ENCODE measurements around the gene ENTPD3. TPM values are rescaled to one million over a fixed set of nuclear protein-coding genes. Genes with fewer than 3 reads are reported as not detected.

Gene ENTPD3
- total and polyA plus RNA-seq, 2 of the 8 experiments (the other 6 are each of a cell fraction or from before 2014, with no cell fraction given): 0.60 to 1.0 TPM

GRCh38 chr3:40355410-40355809 lies 31.6 kb upstream of the ENTPD3 start:
- no peak overlapping the region for H4K5ac ChIP-seq (ENCODE audit: insufficient read length, low read depth, low read length)
- FAIRE-seq (no peak), DNase-seq (ENCODE audit: low read depth in 1 of 2, low spot score in 2 of 2) (no peak)
- peaks cover 4 to 12% of the 10 kb centered on the region in 2 experiments; a peak in 2 of 4 replicates for H3K9me3 ChIP-seq (ENCODE audit: insufficient read depth in 2 of 2, low read depth in 1 of 2, low read length in 1 of 2)
- no peaks in the 10 kb centered on the region for H3K79me2 ChIP-seq (ENCODE audit: control insufficient read depth in 1 of 2, insufficient read depth in 2 of 2, low read length in 2 of 2)
- H2AFZ ChIP-seq (ENCODE audit: low read length): no peak overlapping the region
- CTCF ChIA-PET (ENCODE audit: partially characterized antibody): interaction anchor here (0.7 kb wide), 1 partner anchor 835 kb away, joined by 3 read pairs; no protein-coding TSS in a partner anchor
- H2BK15ac ChIP-seq (ENCODE audit: low read length): no peak overlapping the region
- H3K4me2 ChIP-seq (ENCODE audit: insufficient read depth in 1 of 2, low read depth in 2 of 2, low read length in 2 of 2): no peak overlapping the region
- no peaks in the 10 kb centered on the region for H4K20me1 ChIP-seq (replicated peaks in 1 of 2; ENCODE audit: control insufficient read depth in 1 of 2, insufficient read depth in 2 of 2, low read length in 2 of 2)
- no peak overlapping the region for H2BK5ac ChIP-seq (ENCODE audit: low read depth, low read length)
- H3K23ac ChIP-seq (ENCODE audit: insufficient read length): no peak overlapping the region
- H2AK5ac ChIP-seq (ENCODE audit: low read depth, low read length): no peak overlapping the region
- no peaks in the 10 kb centered on the region for H3K4me1 ChIP-seq (replicated peaks in 1 of 4; ENCODE audit: control insufficient read depth in 3 of 4, insufficient read depth in 4 of 4, low read length in 3 of 4)
- no peaks in the 10 kb centered on the region for H3K79me1 ChIP-seq (ENCODE audit: low read depth, low read length)
- H3K4me3 ChIP-seq (ENCODE audit: extremely low read depth in 1 of 4, insufficient read depth in 2 of 4, low read depth in 3 of 4, low read length in 4 of 4): no peak overlapping the region
- H3K27ac ChIP-seq (ENCODE audit: low read depth, low read length): no peak overlapping the region
- no peaks in the 10 kb centered on the region for H3K23me2 ChIP-seq (ENCODE audit: low read depth, low read length)
- H3K56ac ChIP-seq (replicated peaks; ENCODE audit: insufficient read length, low read depth, low read length): no peak overlapping the region
- H3K18ac ChIP-seq (ENCODE audit: extremely low read depth, low read length): no peak overlapping the region
- no peak overlapping the region for H3K14ac ChIP-seq (ENCODE audit: insufficient read length)
- no peaks in the 10 kb centered on the region for H3K36me3 ChIP-seq (ENCODE audit: control insufficient read depth in 2 of 4, insufficient read depth in 4 of 4, low read length in 3 of 4)
- H3K9ac ChIP-seq (replicated peaks in 1 of 4; ENCODE audit: extremely low read depth in 1 of 4, low read depth in 3 of 4, low read length in 3 of 4): no peak overlapping the region
- POLR2A ChIA-PET (ENCODE audit: partially characterized antibody): interaction anchor here (1.1 kb wide), 1 partner anchor 102 kb away, joined by 4 read pairs; no protein-coding TSS in a partner anchor
- WGBS, 2 experiments (ENCODE audit: extremely low coverage in 1 of 2, insufficient coverage in 1 of 2, insufficient read length in 1 of 2, insufficient replicate concordance in 2 of 2, low coverage in 1 of 2, low lambda C conversion rate in 2 of 2, missing lambda C conversion rate in 1 of 2): 93% methylated on average over 2 of the region's 2 CpGs; no CpG with 5 or more reads in 1 of the 2 experiments
- no peak overlapping the region for H2BK12ac ChIP-seq (ENCODE audit: low read depth, low read length)
- no peak for TF ChIP-seq TEAD4 (IDR thresholded peaks at IDR 0.05; ENCODE audit: low read depth, low read length)
- TF ChIP-seq, protein P1, sequence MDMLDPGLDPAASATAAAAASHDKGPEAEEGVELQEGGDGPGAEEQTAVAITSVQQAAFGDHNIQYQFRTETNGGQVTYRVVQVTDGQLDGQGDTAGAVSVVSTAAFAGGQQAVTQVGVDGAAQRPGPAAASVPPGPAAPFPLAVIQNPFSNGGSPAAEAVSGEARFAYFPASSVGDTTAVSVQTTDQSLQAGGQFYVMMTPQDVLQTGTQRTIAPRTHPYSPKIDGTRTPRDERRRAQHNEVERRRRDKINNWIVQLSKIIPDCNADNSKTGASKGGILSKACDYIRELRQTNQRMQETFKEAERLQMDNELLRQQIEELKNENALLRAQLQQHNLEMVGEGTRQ (IDR thresholded peaks at IDR 0.05; ENCODE audit: low read length): no peak
- no peak for TF ChIP-seq CHD2 (IDR thresholded peaks at IDR 0.05; ENCODE audit: low read length)
- TF ChIP-seq MAX (IDR thresholded peaks at IDR 0.05): no peak
- no peak for TF ChIP-seq CHD1 (IDR thresholded peaks at IDR 0.05; ENCODE audit: low read depth, low read length)
- TF ChIP-seq FOSL1 (IDR thresholded peaks at IDR 0.05; ENCODE audit: insufficient read depth, low read depth, low read length): no peak
- TF ChIP-seq KDM1A (IDR thresholded peaks at IDR 0.05; ENCODE audit: borderline replicate concordance, low read length): no peak
- H3K27me3 ChIP-seq (replicated peaks in 1 of 4; ENCODE audit: control insufficient read depth in 3 of 4, extremely low read depth in 1 of 4, insufficient read depth in 3 of 4, low read length in 3 of 4): peaks cover 0 to 1% (median 0%) of the 10 kb centered on the region in 4 experiments; a peak in 1 of 7 replicates
- H3K4ac ChIP-seq (replicated peaks; ENCODE audit: insufficient read length, low read depth, low read length): no peak overlapping the region
- H4K91ac ChIP-seq (replicated peaks; ENCODE audit: insufficient read length, low read length): no peak overlapping the region
- no peak overlapping the region for H4K8ac ChIP-seq (ENCODE audit: extremely low read depth, insufficient read depth, low read length)
- H2BK120ac ChIP-seq (replicated peaks; ENCODE audit: low read depth, low read length): no peak overlapping the region
- H2BK20ac ChIP-seq (ENCODE audit: low read length): no peak overlapping the region
